GM10266 (cell line): Measurements from ENCODE around the gene ADGRL3.

ENCODE experiments used
- DNase-seq: peaks from one replicate; pipeline ENCODE4 v3.0.0; 2012; ENCODE audit errors: extremely low spot score
- TF ChIP-seq, protein P1 (sequence below): IDR thresholded peaks from 2 replicates; pipeline ENCODE4 v1.5.1; 2012; ENCODE audit warnings: mild to moderate bottlenecking, low read depth; ENCODE audit not compliant: control insufficient read depth, insufficient read depth; ENCODE audit errors: missing control alignments

Gene ADGRL3

GRCh38 chr4:62119195-62119594, 919.1 kb downstream of the ADGRL3 start:
- TF ChIP-seq, protein P1, sequence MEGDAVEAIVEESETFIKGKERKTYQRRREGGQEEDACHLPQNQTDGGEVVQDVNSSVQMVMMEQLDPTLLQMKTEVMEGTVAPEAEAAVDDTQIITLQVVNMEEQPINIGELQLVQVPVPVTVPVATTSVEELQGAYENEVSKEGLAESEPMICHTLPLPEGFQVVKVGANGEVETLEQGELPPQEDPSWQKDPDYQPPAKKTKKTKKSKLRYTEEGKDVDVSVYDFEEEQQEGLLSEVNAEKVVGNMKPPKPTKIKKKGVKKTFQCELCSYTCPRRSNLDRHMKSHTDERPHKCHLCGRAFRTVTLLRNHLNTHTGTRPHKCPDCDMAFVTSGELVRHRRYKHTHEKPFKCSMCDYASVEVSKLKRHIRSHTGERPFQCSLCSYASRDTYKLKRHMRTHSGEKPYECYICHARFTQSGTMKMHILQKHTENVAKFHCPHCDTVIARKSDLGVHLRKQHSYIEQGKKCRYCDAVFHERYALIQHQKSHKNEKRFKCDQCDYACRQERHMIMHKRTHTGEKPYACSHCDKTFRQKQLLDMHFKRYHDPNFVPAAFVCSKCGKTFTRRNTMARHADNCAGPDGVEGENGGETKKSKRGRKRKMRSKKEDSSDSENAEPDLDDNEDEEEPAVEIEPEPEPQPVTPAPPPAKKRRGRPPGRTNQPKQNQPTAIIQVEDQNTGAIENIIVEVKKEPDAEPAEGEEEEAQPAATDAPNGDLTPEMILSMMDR, result no peak
- DNase-seq, result no peak

DNA sequence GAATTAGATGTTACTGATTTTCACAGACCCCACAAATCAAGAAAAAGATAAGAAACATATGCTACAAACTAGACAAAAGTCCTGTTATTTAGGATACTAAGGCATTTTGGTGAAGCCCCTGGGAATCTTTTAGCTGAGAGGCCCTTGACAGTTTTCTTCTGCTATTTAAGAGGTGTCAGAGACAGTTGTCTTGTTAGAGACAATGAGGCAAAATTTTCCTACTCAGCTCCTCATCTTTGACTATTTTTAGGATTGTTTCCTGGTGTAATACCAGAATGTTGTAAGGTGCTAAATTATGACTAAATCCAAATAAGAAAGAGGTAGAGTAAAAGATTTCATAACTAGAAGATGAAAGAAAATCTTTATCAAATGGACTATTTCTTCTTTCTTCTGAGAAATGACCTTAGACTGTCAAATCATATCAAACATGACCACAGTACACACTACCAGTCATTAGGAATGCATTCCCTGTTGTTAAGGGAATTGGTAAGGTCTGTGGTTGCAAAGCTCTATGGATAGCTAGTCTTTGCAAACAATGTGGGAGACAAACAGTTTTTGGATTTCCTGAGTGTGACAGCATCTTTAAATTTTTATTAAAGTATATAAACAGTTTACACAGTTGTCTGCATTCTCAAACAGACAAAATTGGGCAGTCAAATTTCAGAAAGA, 926.1 kb downstream of the ADGRL3 start:
- TF ChIP-seq, protein P1, result no peak

More for the DNA sequence above, 926.1 kb downstream of the ADGRL3 start:
- DNase-seq, result no peak
